ENCODE measurements around the gene RSRC1. TPM values are rescaled to one million over a fixed set of nuclear protein-coding genes. Genes with fewer than 3 reads are reported as not detected.

Gene RSRC1
- total RNA-seq, 4 donors from 2014 or later = 22.5 to 41.4 (median 32.9) TPM

DNA sequence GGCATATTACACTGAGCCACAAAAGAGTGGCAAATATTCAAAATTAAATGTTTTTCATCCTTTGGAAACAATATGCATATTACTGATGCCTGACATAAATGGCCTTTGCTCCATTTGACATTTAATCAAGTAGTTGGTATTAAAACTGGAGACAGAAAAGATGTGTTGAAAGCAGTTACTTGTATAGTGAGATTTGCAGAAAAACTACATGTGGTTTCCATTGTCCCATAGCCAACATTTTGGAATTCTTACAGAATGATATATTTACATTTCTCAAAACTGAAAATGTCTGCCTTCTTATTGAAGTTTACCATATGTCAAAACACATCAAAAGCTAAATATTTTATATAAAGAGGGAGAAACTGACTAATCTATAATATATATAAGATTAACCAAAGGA lies 25.2 kb upstream of the RSRC1 start:
- H3K27me3 ChIP-seq = peaks cover 0 to 52% (median 3%) of the 10 kb centered on the region in 4 donors
- TF ChIP-seq, protein P1, sequence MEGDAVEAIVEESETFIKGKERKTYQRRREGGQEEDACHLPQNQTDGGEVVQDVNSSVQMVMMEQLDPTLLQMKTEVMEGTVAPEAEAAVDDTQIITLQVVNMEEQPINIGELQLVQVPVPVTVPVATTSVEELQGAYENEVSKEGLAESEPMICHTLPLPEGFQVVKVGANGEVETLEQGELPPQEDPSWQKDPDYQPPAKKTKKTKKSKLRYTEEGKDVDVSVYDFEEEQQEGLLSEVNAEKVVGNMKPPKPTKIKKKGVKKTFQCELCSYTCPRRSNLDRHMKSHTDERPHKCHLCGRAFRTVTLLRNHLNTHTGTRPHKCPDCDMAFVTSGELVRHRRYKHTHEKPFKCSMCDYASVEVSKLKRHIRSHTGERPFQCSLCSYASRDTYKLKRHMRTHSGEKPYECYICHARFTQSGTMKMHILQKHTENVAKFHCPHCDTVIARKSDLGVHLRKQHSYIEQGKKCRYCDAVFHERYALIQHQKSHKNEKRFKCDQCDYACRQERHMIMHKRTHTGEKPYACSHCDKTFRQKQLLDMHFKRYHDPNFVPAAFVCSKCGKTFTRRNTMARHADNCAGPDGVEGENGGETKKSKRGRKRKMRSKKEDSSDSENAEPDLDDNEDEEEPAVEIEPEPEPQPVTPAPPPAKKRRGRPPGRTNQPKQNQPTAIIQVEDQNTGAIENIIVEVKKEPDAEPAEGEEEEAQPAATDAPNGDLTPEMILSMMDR (IDR thresholded peaks at IDR 0.05) = no peak
- TF ChIP-seq POLR2A (IDR thresholded peaks at IDR 0.05) = no peak
- intact Hi-C loops (cut with DNase I) = no loop called here
- no peak overlapping the region for H3K4me3 ChIP-seq
- no peak for DNase-seq
- H3K9me3 ChIP-seq = no peaks in the 10 kb centered on the region
- H3K36me3 ChIP-seq = no peaks in the 10 kb centered on the region
- H3K27ac ChIP-seq = no peak overlapping the region
- no peaks in the 10 kb centered on the region for H3K4me1 ChIP-seq

DNA sequence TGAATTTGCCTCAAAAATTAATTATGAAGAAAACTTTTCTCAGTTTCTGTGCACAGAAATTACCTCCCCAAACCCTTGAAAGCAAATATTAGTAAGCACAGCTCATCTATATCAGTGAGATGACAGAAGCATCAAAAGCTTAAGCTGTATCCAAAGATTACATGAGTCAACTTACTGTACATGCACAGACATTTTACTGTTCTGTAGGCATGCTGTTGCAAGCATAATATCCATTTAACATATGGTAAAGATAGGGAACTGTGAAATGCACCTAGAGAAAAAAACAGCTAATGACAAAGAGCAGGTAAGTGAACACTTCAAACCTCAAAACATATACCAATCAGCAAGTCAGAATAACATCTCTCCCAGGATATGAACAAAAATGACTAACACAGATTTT lies 24.5 kb upstream of the RSRC1 start:
- H3K36me3 ChIP-seq = no peaks in the 10 kb centered on the region
- peaks cover 0 to 59% (median 3%) of the 10 kb centered on the region in 4 donors for H3K27me3 ChIP-seq
- no peaks in the 10 kb centered on the region for H3K4me1 ChIP-seq
- TF ChIP-seq, protein P1 (IDR thresholded peaks at IDR 0.05) = no peak
- no peak for TF ChIP-seq POLR2A (IDR thresholded peaks at IDR 0.05)
- no peak overlapping the region for H3K27ac ChIP-seq
- intact Hi-C loops (cut with DNase I) = no loop called here
- DNase-seq = no peak
- H3K9me3 ChIP-seq = no peaks in the 10 kb centered on the region
- H3K4me3 ChIP-seq = no peak overlapping the region

GRCh38 chr3:158085931-158086330 lies 24.0 kb upstream of the RSRC1 start:
- WGBS, 2 donors = 42 to 60% methylated on average over 1 of the region's 1 CpG
- Histone ChIP-seq H3K27me3 (peaks cover 0 to 64% (median 3%) of the 10 kb centered on the region in 4 donors), H3K36me3 (no peaks in the 10 kb centered on the region), H3K4me3 (no peak overlapping the region), H3K27ac (no peak overlapping the region), H3K9me3 (no peaks in the 10 kb centered on the region), H3K4me1 (no peaks in the 10 kb centered on the region)
- DNase-seq = no peak
- intact Hi-C loops (cut with DNase I) = no loop called here
- no peak for TF ChIP-seq POLR2A (IDR thresholded peaks at IDR 0.05)
- TF ChIP-seq, protein P1 (IDR thresholded peaks at IDR 0.05) = no peak

DNA sequence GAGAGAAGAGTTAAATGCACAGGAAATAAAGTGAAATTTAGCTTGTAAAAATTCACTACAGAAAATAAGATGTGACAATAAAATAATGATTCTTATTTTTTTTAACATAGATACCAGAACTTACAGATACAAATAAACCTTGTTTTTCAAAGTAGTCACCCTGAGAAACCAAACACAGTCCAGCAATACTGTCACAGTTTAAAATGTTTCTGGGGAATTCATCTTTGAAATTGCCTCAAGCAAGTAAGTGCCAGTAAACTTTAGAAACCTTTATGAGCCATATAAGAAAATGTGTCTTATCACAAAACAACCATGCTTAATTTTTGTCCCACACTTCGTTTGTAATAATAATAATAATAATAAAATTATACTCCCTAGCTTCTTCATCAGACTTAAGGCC lies 23.5 kb upstream of the RSRC1 start:
- no peaks in the 10 kb centered on the region for H3K9me3 ChIP-seq
- no peaks in the 10 kb centered on the region for H3K36me3 ChIP-seq
- no peak overlapping the region for H3K4me3 ChIP-seq
- no peak overlapping the region for H3K27ac ChIP-seq
- H3K4me1 ChIP-seq = no peaks in the 10 kb centered on the region
- TF ChIP-seq, protein P1 (IDR thresholded peaks at IDR 0.05) = no peak
- no peak for TF ChIP-seq POLR2A (IDR thresholded peaks at IDR 0.05)
- H3K27me3 ChIP-seq = peaks cover 0 to 69% (median 3%) of the 10 kb centered on the region in 4 donors
- intact Hi-C loops (cut with DNase I) = no loop called here
- DNase-seq = no peak
- 19 to 31% methylated on average over 1 of the region's 1 CpG for WGBS, 2 donors

GRCh38 chr3:158086776-158087175 lies 23.1 kb upstream of the RSRC1 start:
- H3K4me1 ChIP-seq = no peaks in the 10 kb centered on the region
- H3K4me3 ChIP-seq = no peak overlapping the region
- TF ChIP-seq POLR2A (IDR thresholded peaks at IDR 0.05) = no peak
- TF ChIP-seq, protein P1 (IDR thresholded peaks at IDR 0.05) = no peak
- no peaks in the 10 kb centered on the region for H3K36me3 ChIP-seq
- WGBS, 2 donors = 73 to 85% methylated on average over 2 of the region's 2 CpGs
- H3K9me3 ChIP-seq = no peaks in the 10 kb centered on the region
- H3K27ac ChIP-seq = no peak overlapping the region
- intact Hi-C loops (cut with DNase I) = no loop called here
- no peak for DNase-seq
- H3K27me3 ChIP-seq = peaks cover 0 to 72% (median 3%) of the 10 kb centered on the region in 4 donors

All from esophagus squamous epithelium (tissue), 5 donors.